GM18907 (cell line): ENCODE results near the gene KANSL3.
"Not testable (repeated sequence)": the region's sequence is repeated elsewhere in the genome, so short reads cannot be mapped to it uniquely, and the experiment has no call there.

ENCODE experiments used
- ATAC-seq: cut with Tn5 transposase; IDR thresholded peaks from one replicate; pipeline ENCODE4 v1.9.1; 2021; ENCODE audit warnings: mild to moderate bottlenecking, moderate library complexity; ENCODE audit not compliant: unreplicated experiment

The KANSL3 gene

DNA sequence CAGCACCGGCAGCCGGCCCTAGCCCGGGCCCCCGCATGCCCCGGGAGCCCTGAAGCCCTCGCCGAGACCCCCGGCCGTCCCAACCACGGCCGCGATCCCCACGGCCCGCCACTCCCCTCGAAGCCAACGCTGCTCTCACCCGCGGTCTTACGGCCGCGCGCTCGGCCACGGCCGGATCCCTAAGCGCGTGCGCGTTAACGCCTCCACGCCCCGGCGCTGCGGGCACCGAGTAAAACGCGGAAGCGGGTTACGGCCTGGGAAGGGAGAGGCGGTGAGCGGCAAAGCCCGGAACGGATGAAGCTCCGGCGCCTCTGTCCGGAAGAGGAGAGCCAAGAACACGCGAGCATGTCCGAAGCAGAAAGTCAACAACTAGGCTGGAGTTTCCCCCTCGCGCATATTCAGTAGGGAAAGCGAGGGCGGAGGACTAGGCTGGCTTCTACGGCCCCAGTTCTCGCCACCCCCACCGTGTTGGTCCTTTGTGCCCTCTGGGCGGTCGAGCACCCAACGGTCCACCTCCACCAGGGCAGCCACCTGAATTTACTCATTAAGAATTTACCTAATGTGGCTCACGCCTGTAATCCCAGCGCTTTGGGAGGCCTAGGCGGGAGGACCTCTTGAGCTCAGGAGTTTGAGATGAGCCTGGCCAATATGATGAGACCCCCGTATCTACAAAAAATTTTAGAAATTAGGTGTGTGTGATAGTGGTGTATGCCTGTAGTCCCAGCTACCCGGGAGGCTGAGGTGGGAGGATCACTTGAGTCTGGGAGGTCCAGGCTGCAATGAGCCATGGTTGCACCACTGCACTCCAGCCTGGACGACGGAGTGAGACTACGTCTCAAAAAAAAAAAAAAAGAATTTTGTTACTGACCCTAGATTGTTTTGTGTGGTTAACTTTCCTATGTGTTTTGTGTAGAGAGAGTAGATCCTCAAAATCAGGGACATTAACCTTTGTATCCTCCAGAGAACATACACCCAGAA is at the start of gene KANSL3:
TSS of gene KANSL3 (minus strand) at position 169 of the 978 bp plus-strand sequence. CDS start 1,177 bp downstream, outside the sequence.
- peak; percentile 83 for ATAC-seq

DNA sequence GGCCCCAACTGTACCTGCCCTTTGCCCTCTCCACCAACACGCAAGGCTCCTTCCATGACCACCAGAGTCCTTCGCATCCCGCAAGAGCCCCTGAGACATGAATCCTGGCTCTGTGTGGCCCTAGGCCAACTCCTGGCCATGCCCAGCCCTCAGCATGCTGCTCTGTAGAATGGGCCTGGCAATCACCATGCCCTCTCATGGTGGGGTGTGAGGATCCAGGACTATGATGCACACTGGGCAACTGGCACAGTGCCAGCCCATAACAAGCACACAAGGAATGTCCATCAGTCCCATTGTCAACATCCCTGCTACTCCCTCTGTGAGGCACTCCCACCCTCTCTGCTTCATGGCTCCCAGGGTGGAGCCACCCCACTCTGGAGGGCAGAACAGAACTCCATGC is 49.2 kb upstream of the KANSL3 start:
- no peak for ATAC-seq

DNA sequence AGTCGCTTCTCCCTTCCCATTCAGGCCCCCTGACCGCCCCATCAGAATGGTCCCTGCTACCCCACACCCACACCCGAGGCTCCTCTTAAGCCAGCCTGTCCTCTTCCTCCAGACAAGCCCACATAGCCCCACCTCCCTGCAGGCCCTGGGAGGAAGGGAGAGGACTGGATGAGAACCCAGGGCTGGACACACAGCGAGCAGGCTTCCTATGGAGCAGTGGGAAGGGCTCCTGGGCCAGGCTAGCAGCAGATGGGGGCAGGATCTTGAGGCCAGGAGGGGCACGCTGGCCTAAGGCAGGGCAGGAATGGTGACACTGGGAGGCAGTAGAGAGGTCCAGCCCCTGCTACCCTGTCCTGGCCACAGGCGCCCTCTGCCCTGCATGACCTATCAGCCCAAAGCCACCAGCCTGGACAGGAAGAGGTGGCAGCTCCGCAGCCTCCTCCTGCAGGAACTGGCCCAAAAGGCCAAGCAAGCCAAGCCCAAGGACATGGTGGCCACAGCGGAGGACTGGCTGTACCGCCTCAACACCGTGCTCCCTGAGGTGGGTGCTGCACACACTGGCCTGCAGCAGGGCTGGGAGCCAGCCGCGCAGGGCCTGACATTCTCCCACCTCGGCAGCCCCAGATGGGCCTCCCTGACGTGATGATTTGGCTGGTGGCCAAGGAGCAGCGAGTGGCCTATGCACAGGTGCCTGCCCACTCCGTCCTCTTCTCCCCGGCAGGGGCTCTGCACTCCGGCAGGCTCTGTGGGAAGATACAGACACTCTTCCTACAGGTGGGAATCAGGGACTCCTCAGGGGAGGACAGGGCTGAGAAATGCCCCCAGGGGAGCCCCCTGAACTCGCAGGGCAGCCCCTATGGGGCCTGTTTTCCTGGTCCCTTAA is 47.7 kb upstream of the KANSL3 start:
- no peak for ATAC-seq

DNA sequence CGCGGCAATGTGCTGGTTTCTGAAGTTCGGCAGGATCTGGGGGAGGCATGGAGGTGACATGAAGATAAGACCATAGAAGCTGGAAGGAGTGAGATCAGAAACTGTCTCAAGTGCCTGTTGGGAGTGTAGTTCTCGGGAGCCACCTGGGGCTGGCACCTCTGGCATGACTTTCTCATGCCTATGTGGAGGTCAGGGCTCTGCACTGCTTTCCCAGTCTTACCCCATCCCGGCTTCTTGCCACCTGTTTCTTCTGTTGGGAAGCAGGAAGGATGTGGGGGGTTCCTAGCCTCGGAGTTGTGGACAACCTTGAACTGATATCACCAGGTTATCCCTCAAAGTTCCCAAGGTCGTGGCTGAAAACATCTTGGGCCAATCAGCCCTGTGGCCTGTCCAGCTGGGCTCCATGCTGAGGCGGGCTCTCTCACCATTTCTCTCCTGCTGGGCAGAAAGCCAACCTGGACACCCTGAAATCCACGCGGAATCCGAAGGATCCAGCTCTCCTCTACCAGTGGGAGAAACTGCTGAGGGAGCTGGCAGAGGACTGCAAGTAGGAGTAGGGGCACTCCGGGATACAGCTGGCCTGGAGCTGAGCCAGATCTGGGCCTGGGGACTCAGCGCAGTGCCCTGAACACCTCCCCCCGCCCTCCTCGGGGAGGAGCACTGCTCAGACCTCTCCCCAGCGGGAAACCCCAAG is 46.9 kb upstream of the KANSL3 start:
- ATAC-seq: no peak

DNA sequence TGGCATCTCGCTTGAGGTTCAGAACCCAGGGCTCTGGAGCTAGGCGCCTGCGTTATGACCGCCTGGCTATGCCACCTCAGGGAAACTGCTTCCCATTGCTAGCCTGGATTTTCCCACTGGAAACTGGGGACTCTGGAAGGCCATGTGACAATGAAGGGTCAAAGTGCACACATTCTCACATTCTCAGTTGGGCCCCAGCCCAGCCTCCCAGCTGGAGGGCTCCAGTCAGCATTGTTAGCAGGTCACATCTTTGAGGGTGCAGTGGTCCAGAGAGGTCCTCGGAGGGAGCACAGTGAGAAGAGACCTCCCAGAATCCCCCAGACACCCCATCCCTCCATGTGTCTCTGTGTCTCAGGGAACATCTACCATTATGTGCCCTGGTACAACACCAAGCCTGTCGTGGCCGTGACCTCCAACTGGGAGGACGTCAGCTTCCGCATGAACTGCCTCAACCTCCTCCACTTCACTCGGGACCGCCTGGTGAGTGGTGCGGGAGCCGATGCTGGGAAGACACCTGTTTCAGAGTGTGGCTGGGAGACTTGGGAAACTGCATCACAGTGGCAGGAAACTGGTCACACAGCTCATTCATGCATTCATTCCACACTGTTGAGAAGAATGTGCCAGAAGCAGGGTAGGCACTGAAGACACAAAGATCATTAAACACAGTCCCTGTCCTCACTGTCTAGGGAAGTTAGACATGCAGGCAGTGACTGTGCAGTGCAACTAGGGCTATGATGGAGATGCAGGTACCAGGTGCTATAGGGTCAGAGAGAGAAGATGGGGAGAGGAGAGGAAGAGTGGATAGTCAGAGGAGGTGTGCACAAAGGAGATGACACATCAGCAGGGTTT is 46.1 kb upstream of the KANSL3 start:
- ATAC-seq: no peak

DNA sequence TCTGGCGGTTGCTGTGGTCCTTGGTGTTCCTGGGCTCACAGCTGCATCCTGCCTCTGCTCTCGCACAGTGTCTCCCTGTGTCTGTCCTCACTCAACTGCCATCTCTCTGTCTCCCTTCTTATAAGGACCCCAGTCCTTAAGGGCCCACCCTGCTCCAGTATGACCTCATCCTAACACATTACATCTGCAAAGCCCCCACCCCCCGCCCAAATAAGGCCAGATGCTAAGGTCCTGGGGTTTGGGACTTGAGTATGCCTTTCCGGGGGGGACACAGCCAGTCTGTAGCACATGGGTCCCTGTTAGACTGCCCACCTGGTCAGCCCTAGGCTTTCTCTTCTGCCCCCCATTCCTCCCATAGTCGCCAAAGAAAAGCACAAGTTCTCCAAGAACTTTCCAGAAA is 45.2 kb upstream of the KANSL3 start:
- ATAC-seq: no peak

DNA sequence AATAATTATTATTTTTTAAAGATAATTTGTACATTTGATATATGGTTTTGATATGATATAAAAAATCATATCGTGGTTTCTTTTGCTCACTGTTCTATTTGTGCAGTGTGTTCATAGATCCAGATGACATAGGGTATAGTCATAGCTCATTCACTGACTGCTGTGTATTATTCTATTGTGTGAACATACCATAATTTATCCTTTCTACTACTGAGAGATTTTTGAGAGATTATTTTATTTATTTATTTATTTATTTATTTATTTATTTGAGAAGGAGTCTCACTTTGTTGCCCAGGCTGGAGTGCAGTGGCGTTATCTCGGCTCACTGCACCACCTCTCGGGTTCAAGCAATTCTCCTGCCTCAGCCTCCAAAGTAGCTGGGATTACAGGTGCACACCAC is 43.4 kb upstream of the KANSL3 start:
- no peak for ATAC-seq

DNA sequence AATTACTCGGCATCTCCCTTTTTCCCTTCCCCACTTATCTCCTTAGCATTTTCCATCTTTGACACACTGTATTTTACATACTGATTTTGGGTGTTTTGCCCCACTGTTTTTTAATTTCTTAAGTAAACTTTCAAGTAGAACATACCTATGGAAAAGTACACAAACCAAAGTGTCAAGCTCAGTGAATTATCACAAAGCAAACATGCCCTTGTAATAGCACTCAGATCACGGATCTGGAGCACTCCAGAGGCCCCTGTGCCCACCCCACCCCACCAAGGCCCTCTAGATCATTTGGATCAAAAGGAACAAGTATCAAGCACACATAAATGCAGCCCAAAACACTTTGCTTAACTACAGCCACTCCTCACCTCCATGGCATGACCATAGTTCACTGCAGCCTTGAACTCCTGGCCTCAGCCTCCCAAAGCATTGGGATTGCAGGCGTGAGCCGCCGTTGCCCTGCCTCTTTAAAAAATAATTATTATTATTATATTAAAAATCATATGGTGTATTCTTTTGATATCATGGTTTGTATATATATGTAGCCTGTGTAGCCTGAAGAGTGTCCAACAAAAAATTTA is 42.5 kb upstream of the KANSL3 start:
- no peak for ATAC-seq

DNA sequence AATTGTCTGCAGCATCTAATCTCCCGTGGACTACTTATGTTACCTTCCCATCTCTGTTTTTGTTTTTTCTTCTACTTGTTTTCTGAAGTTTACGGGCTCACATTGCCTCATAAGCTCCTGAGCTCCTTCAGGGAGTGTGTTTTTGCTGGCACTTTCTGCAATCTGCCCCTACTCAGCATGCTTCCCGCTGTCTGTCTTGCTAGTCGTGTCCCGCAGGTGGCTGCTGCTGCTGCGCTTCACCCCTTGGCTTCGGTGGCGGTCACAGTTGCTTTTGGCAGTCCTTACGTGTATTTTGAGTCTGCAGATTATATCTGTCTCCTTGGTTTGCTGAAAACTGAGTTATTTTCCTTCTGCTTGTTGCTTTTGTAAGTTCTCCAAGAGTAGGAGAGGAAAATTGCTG is 41.7 kb upstream of the KANSL3 start:
- no peak for ATAC-seq

DNA sequence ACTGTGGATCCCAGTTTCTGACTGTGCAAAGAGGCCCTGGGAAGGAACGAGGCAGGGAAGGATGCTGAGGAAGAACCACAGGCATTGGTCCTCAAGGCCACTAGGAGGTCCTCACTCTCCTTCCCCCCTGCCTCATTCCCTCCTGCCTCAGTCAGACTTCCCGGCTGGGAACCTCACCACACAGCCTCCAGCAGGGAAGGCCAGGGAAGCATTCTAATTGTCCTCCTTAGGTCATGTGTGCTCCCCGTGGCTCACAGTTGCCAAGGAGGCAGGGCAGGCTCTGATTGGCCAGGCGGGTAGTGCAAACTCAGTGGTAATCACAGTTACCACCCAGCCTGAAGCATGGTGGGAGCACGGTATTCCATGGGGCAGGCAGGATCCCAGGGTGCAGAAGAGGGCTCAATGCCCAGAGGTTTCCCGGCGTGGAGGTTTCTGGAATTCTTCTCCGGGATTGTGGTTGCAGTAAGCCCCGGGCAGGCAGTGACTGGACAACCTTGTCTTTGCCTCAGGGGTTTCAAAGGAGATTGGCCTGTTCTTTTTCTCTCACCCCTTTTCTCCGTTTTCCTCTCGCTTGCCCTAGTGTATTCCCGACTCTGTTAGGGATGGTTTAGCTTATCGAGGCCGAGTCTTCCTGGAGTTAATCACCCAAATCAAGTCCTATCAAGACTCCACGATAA is 31.6 kb upstream of the KANSL3 start:
- ATAC-seq: no peak

DNA sequence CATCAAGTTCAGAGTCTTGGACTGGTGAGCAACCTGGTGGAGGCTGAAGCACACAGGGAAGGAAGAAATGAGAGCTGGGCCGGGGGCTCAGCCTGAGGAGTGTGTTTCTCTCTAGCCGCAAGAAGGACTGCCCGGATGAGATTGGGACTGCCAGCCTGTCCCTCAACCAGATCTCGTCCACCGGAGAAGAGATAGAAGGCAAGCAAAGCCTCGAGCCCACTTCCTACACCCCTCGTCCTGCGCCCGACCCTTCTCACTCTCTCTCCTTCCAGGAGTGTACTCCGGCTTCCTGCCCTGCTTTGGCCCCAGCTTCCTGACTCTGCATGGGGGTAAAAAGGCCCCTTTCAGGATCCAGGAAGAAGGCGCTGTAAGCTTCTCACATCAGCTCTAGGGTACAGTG is 30.7 kb upstream of the KANSL3 start:
- no peak for ATAC-seq

DNA sequence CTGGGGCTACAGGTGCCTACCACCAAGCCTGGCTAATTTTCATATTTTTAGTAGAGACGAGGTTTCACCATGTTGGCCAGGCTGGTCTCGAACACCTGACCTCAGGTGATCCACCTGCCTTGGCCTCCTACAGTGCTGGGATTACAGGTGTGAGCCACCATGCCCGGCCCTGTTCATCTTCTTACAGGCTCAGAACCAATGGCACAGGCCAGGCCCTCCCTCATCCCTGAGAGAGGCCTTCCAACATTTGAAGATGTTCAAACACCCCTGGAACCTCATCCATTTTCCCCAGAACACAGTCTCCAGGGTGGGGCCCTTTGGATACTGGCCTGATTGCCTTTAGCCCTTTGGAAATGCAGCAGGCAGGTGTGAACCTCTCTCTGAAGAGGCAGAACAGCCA is 27.6 kb upstream of the KANSL3 start:
- not testable (repeated sequence) for ATAC-seq

DNA sequence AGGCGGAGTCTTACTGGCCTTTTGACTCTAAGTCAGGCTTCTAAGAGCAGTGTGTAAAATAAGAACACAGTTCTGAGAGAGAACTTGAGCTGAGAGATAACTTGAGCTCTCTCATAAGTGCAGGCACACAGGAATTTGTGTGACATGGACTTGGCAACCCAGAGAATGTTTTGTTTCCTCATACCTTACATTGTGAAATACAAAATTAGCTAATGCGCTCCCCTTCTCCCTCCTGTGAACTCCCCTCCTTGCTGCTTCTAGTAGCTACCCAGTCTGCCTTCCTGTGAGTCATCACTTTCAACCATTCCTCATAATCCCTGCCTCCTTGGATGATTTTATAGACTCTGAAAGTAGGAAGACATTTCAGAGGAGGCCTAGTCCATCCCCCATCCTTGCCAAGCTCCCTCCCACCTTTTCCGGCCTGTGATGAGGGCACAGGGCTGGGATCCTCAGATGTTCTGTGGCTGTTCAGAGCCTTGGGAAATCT is 27.0 kb upstream of the KANSL3 start:
- ATAC-seq: no peak

DNA sequence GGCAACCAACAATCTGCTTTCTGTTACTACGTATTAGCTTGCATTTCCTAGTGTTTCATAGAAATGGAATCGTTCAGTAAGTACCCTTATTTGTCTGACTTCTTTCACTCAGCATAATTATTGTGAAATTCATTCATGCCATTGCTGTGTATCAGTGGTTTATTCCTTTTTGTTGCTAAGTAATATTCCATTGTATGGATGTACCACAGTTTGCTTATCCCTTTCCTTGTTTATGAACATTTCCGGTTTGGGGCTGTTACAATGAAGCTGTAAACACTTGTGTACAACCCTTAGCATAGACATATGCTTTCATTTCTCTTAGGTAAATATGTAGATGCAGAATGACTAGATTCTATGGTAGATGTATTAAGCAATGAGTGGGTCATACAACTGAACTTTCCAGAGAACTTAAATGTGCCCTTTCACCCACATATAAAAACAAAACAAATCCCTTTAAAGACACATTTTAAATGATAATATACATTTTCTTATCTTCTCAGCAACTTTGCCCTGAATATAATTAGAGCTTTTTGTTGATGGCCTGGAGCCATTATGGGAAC is 26.3 kb upstream of the KANSL3 start:
- no peak for ATAC-seq

DNA sequence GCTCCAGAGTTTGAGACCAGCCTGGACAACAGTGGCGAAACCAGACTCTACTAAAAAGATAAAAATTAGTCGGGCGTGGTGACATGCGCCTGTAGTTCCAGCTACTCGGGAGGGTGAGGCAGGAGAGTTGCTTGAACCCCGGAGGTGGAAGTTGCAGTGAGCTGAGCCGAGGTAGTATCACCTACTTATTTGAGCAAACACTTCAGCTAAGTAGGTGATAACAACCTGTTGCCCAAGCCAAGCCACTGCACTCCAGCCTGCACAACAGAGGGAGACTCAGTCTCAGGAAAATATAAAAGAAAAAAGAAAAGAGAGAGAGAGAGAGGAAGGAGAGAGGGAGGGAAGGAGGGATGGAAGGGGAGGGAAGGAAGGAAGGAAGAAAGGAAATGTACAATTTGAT is 25.7 kb upstream of the KANSL3 start:
- ATAC-seq: no peak

DNA sequence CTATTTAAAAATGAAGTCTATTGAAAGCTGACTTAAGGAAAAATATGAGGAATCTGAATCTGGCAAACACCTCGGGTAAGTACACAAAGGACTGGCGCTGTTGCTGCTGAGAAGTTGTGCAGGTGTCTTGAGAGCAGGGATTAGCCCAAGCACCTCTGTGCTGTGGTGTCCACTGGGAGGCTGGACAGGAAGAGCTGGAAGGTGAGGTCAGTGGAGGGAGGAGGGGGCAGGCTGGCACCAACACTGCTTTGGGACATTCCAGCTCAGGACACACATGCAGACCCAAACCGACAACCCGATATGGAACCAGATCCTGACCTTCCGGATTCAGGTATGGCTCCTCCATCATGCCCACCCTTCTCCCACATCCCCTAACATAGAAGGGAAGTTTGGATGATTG is 25.1 kb upstream of the KANSL3 start:
- no peak for ATAC-seq

DNA sequence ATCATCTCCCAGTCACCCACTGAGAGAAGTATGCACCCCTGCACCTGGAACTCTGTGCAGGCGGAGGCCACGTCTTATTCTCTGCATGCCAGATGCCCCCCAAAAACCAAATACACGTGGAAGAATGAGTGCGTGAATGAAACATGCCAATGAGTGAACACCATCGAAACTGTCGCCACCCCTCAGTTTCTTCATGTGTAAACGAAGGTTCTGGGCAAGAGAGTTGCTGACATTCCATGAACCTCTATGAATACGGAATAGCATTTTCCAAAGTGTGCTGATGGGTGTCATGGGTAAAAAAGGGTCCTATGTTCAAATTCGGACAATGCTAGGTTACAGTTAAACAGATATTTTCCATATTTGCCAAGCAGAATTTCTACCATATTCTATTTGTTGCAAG is 24.2 kb upstream of the KANSL3 start:
- ATAC-seq: no peak

DNA sequence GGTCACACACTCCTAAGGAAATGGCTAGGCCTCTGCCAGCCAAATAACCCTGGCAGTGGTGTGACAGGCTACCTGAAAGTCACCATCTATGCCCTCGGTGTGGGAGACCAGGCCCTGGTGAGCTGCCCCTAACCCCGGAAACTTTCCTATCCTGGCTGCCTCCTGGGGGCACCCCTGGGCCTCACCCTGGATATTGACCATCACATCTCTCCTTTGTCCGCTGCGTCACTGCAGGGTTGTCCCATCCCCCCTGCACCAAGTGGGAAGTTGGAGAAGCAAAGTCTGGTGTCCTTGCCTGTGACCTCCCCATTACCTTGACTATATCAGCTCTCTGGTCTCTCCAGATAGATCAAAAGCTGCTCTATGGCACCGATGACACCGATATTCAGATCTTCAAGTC is 23.2 kb upstream of the KANSL3 start:
- ATAC-seq: no peak

DNA sequence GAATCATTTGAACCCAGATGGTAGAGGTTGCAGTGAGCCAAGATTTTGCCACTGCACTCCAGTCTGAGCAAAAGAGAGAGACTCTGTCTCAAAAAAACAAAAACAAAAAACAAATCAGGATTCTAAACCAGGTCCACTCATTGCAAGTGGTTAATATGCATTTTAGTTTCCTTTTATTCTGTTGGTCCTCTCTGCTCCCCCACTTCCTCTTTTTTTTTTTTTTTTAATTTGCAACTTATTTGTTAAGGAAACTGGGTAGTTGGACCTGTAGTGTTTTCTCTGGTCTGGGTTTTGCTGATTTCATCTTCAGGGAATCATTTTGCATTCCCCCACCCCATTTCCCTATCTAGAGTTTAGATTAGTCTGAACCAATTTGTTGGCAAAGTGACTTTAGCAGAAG is 18.4 kb upstream of the KANSL3 start:
- no peak for ATAC-seq
